HG03139 (cell line): ENCODE data around the gene RGPD5.
"Not testable (repeated sequence)": the region's sequence is repeated elsewhere in the genome, so short reads cannot be mapped to it uniquely, and the experiment has no call there.

Source experiments
- ATAC-seq: cut with Tn5 transposase; IDR thresholded peaks from one replicate; pipeline ENCODE4 v1.9.1; 2021; ENCODE audit not compliant: unreplicated experiment

Gene RGPD5

GRCh38 chr2:109891024-109891423, 96.9 kb downstream of the RGPD5 start:
- not testable (repeated sequence) for ATAC-seq

- ATAC-seq, result not testable (repeated sequence)
These were observed 99.6 kb downstream of the RGPD5 start for GRCh38 chr2:109893736-109894135.

- ATAC-seq, result not testable (repeated sequence)
These were observed 100.0 kb downstream of the RGPD5 start for GRCh38 chr2:109894141-109894540.

GRCh38 chr2:109895090-109895869, 101.2 kb downstream of the RGPD5 start:
- not testable (repeated sequence) for ATAC-seq

- peak; percentile 95 for ATAC-seq
These were observed 102.1 kb downstream of the RGPD5 start for GRCh38 chr2:109896212-109896611.

- not testable (repeated sequence) for ATAC-seq
These were observed 103.8 kb downstream of the RGPD5 start for GRCh38 chr2:109897769-109898461.

GRCh38 chr2:109898462-109899336, 104.6 kb downstream of the RGPD5 start, which contains the start of gene LIMS3:
LIMS3 (plus strand) TSS chr2:109898688; CDS start chr2:109898729, 41 bp downstream.
- ATAC-seq, result not testable (repeated sequence)

GRCh38 chr2:109905796-109906195, 111.7 kb downstream of the RGPD5 start:
- ATAC-seq, result peak; percentile 84
